ENCODE results near the gene LHX5.

Gene LHX5

GRCh38 chr12:113478351-113479011, 6.8 kb upstream of the LHX5 start:
- DNase-seq (ENCODE audit: low read depth in 4 of 4, low spot score in 1 of 4) = no peak

GRCh38 chr12:113477842-113478215, 6.2 kb upstream of the LHX5 start:
- no peak for DNase-seq (ENCODE audit: low read depth in 4 of 4, low spot score in 1 of 4)

- DNase-seq (ENCODE audit: low read depth in 4 of 4, low spot score in 1 of 4) = no peak
Observed at GRCh38 chr12:113477171-113477841, 5.6 kb upstream of the LHX5 start.

- DNase-seq (ENCODE audit: low read depth in 4 of 4, low spot score in 1 of 4) = no peak
Observed at GRCh38 chr12:113476176-113476986, 4.7 kb upstream of the LHX5 start.

GRCh38 chr12:113475451-113476175, 3.9 kb upstream of the LHX5 start:
- no peak for DNase-seq (ENCODE audit: low read depth in 4 of 4, low spot score in 1 of 4)

- DNase-seq (ENCODE audit: low read depth in 4 of 4, low spot score in 1 of 4) = no peak
Observed at GRCh38 chr12:113474635-113475436, 3.2 kb upstream of the LHX5 start.

- no peak for DNase-seq (ENCODE audit: low read depth in 4 of 4, low spot score in 1 of 4)
Observed at GRCh38 chr12:113473942-113474341, 2.3 kb upstream of the LHX5 start.

- no peak for DNase-seq (ENCODE audit: low read depth in 4 of 4, low spot score in 1 of 4)
Observed at GRCh38 chr12:113473400-113473799, 1.7 kb upstream of the LHX5 start.

- no peak for DNase-seq (ENCODE audit: low read depth in 4 of 4, low spot score in 1 of 4)
Observed at GRCh38 chr12:113472191-113473121, 785 bp upstream of the LHX5 start.

- DNase-seq (ENCODE audit: low read depth in 4 of 4, low spot score in 1 of 4) = no peak
Observed at GRCh38 chr12:113470871-113471618, 626 bp downstream of the LHX5 start.

GRCh38 chr12:113469949-113470743, 1.5 kb downstream of the LHX5 start:
- no peak for DNase-seq (ENCODE audit: low read depth in 4 of 4, low spot score in 1 of 4)

- no peak for DNase-seq (ENCODE audit: low read depth in 4 of 4, low spot score in 1 of 4)
Observed at GRCh38 chr12:113469224-113469948, 2.3 kb downstream of the LHX5 start.

GRCh38 chr12:113468365-113469223, 3.1 kb downstream of the LHX5 start:
- no peak for DNase-seq (ENCODE audit: low read depth in 4 of 4, low spot score in 1 of 4)

- DNase-seq (ENCODE audit: low read depth in 4 of 4, low spot score in 1 of 4) = no peak
Observed at GRCh38 chr12:113467502-113468364, 3.9 kb downstream of the LHX5 start.

GRCh38 chr12:113467142-113467501, 4.5 kb downstream of the LHX5 start:
- no peak for DNase-seq (ENCODE audit: low read depth in 4 of 4, low spot score in 1 of 4)
